Medulla oblongata (tissue), 1 donor: ENCODE data around the gene NEURL3.

Source experiments
- DNase-seq: peaks from one replicate; pipeline ENCODE4 v3.0.0-alpha.2; 2015; ENCODE audit errors: extremely low spot score

NEURL3 gene

DNA sequence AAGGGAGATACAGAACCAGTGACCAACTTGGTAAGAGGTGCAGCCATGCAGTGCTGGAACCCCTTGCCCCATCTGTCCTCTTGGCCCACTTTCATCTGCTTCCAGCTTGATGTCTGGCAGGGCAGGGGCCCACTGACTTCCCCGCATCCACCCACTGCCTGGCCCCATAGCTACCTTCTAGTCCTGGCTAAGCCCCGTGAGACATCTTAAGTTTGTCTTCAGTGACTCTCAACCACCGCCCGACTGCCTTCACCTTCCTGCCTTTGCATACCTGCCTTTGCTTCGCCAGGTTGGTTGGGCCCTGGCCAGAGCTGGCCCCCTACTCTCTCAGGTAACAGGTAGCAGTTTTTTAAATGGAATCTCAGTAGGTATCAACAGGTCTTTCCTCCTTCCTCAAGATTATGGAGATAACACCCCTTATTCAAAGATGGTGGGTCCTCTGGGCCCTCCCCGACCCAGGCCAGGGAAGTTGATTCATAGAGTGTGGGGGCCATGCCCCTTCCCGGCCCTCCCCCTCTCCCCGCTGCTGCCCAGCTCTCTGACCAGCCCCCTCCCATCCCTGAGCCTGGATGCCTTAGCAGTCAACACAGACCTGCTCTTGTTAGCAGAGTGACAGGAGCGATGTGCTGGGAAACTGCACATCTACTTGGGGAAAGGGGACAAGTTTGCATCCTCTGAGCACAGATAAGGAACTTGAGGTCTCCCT lies 34.2 kb upstream of the NEURL3 start:
- no peak for DNase-seq

GRCh38 chr2:96538487-96539214 lies 33.5 kb upstream of the NEURL3 start:
- peak; percentile 85 for DNase-seq

DNA sequence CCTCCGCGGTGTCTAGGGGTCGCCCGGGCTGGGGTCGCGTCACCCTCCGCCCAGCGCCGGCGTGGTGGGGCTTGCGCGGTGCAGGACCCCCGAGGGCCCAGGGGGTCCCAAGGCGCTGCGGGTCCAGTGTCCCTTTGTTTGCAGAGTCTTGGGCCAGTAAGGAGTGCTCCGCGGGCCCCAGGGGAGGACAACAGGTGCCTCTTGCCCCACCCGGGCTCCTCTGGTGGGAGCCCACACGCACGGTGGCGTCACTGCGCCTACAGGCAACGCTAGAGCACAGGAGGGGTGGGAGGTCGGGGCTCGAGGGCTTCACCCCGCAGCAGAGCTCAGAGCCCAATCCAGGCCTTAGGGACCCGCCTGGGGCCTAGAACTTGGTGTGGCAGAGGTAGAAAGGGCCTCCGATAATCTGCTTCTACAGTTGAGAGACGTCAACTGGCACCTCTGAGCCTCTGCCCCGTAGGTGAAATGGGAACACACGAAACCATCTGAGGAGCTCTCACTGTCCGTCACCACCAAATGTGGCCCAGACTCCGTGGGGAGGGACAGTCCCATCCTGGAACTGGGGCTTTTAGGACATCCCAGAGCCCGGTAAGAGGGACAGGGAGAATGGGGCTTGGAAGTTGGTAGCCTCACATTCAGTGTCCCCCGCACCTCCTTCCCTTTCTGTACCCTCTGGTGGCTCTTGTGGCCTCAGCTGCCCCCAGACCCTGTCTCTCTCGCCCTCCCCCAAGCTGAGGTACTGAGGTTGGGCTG lies 32.8 kb upstream of the NEURL3 start:
- DNase-seq, result peak; percentile 23

DNA sequence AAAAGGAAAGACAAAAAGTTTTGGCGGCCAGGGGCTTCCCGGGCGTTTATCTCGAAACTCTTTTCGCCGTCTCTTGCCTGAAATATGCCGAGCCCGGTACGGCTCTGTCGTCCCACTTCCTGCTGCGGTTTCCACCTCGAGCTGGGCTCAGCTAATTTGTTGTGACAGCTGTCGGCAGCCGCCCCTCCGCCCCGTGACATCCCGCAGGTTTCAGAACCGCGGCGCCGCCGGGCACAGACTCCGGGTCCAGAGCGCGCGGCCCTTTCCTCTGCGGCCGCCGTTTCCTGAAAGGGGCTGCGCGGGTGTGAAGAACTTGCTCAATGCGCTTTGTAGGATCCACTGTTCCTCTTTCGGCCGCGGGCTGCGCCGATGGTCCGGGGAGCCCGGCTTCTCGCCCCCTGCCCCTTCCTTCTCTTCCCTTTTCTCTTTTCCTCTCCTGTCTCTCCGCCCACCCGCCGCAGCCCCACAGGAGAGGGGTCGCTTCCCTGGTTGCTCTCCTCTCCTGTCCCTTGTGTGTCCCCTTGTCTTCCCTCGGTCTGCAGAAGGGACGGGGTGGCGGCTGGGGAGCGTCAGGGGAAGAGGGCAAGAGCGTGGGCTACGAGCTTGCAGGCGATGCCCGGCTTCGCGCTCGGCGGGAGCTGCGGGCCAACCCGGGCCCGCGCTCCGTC lies 32.0 kb upstream of the NEURL3 start:
- DNase-seq, result peak; percentile 55

- DNase-seq, result peak; percentile 97
Observed at GRCh38 chr2:96536445-96537065, 31.4 kb upstream of the NEURL3 start, which contains the start of gene ARID5A. Gene ARID5A, plus strand, starts transcription at chr2:96536752. Its CDS starts 75 bp downstream, at chr2:96536827.

DNA sequence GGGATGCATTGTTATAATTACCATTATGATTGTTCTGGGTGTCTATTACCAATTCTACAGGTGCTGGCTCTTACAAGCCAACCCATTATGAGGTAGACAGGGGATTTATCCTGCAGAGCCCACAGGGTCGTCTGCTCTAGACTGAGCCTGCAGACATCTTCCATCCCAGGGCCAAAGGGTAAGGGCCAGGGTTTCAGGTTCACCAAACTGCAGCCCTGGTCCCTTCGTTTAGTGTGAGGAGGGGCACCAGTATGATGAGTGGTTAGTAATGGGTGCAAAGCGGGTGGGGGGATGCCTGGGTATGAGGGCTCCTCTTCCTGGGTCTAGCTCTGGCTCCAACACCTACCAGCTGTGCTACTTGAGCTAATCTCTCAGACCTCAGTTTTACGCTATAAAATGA lies 30.2 kb upstream of the NEURL3 start:
- DNase-seq, result no peak

- no peak for DNase-seq
Observed at GRCh38 chr2:96534701-96535181, 29.6 kb upstream of the NEURL3 start.

GRCh38 chr2:96534141-96534540 lies 29.0 kb upstream of the NEURL3 start:
- no peak for DNase-seq

DNA sequence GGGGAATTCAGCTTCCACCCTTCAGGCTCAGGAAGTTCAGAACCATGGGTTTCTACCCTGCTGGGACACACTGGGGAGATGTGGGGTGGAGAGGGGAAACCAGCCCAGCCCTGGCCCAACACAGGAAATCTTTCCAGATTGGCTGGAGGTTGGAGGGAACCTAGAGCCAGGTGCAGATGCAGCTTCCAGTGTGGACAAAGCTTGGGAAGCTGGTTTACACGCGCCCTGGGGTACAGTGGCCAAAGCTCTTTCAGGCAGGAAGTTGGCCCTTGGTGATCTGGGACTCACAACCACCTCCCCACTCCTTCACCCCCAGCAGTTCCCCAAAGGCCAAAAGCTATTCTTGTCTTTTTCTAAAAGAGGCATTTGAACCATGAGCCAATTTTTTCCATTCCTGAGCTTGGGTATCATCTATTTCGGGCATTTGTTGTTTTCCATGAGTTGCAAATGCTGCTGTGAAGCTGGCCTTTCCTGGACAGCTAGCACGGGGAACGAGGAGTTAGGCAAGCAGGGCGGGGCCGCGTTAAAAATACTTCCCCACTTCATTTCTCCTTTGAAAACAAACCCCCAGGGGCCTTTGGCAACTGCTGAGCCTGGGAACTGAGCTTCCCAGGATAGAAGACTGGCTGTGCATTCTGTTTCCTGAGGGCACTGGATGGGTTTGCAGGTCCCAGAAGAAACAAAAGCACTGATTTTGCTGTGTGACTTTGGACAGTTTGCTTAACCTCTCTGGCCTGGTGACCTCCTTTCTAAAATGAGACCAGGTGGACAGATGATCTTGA lies 28.3 kb upstream of the NEURL3 start:
- peak; percentile 78 for DNase-seq

DNA sequence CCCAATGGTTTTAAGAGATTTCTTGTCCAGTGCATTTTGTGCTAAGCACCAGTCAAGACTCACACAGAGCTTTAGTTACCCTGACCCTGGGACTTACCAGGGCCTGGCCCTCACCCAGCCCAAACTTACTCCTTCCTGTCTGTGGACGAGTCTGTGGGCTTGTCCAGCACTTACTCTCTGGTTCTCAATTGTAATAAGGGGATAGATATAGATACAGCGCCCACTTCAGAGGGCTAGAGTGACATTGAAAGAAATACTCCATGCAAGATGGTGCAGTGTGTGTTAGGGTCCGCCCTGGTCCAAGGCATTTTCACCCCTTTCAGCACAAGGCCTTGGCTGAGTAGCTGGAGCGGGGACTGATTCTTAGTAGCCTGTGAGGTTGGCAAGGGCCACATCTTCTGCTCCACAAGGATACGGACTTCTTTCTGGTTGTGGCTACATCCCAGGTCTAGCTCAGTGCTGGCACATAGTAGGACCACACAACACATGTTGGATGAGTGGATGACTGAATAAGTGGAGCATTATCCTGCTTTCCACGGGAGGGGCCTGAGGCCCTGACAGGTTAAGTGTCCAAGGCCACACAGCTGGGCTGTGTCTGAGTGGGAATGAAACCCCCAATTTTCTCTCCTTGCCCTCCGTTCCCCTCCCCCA lies 27.6 kb upstream of the NEURL3 start:
- DNase-seq, result no peak

- peak; percentile 83 for DNase-seq
Observed at GRCh38 chr2:96531872-96532505, 26.8 kb upstream of the NEURL3 start.

DNA sequence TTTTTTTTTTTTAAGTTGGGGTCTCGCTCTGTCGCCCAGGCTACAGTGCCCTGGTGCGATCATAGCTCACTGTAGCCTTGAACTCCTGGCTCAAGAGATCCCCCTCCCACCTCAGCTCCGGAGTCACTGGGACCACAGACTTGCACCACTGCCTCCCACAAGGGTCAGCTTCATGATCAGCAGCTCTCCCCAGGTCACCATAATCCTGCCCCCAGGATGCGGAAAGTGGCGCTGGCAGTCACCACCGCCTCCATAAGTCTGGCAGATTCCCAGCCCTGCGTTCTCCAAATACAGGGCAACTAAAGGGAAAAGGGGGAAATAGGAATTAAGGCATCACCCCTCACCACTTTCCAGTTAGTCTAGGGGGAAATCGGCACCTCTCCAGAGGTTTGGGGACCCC lies 26.2 kb upstream of the NEURL3 start:
- no peak for DNase-seq

GRCh38 chr2:96530474-96531357 lies 25.6 kb upstream of the NEURL3 start:
- DNase-seq, result no peak

DNA sequence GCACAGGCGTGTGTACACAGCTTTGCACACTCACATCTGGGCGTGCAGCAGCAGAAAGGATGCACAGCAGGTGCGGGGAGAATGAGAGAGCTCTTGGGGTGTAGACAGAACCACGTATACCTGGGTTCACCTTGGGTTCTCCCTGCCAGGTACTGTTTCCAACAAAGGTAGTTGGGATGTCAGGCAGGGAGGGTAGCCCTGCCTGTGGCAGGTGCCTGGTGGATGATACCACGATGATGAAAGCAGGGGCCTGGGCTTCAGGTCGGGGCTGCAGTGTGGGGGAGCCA lies 24.9 kb upstream of the NEURL3 start:
- no peak for DNase-seq

DNA sequence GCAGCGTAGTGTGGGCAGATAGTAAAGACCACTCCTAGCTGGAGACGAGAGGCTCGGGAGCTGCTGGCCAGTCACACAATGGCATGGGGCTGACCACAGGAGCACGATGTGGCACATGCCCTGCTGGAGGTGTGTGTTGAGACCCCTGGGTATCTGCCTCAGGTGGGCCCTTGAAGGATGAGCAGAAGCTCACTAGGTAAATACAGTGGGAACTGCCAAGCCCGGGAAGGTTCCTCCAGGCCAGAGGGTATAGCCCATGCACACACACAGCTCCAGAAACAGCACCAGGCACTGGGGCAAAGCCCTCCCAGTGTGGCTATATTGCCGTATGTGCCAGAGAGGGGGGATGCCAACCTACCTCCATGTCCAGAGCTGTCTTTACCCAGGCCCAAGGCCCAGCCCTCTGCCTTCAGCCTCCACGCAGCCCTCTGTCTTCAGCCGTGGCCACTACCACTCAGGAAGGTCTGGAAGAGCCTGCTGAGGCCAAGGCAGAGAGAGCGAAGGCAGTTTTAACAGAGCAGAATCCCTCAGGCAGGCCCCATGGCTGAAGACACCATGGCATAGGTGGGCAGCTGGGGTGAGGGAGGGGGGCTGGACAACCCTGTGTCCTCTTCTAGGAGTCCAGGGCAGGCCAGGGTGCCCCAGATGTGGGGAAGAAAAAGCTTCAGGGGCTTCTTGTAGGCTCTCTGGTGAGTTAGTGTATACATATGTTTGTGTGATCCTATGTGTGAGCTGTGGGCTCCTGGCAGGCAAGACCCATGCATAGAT lies 24.4 kb upstream of the NEURL3 start:
- no peak for DNase-seq

- no peak for DNase-seq
Observed at GRCh38 chr2:96528700-96529375, 23.7 kb upstream of the NEURL3 start.

GRCh38 chr2:96528006-96528699 lies 23.0 kb upstream of the NEURL3 start:
- peak; percentile 58 for DNase-seq
